AG10803 (cell line): ENCODE data around the gene COPZ2.
"Not testable (repeated sequence)": the region's sequence is repeated elsewhere in the genome, so short reads cannot be mapped to it uniquely, and the experiment has no call there.

Experiments
- DNase-seq: peaks from one replicate; pipeline ENCODE4 v3.0.0; 2010; ENCODE audit warnings: low read depth
- H3K4me3 ChIP-seq: 2 replicates; pipeline ENCODE4 v1.5.1; 2011; ENCODE audit warnings: mild to moderate bottlenecking, low read length, control low read depth
- CTCF ChIP-seq: conservative IDR thresholded peaks from 2 replicates; pipeline ENCODE4 v1.5.1; 2011; ENCODE audit warnings: mild to moderate bottlenecking, low read length, control low read depth, inconsistent platforms

COPZ2 gene

GRCh38 chr17:47990962-47991731 is 46.5 kb downstream of the COPZ2 start:
- no peak for TF ChIP-seq CTCF
- peak; percentile 43 for DNase-seq
- H3K4me3 ChIP-seq = no peak overlapping the region

- H3K4me3 ChIP-seq = no peak overlapping the region
- DNase-seq = no peak
- TF ChIP-seq CTCF = no peak
These were observed 47.9 kb downstream of the COPZ2 start for GRCh38 chr17:47989700-47990099.

GRCh38 chr17:47989159-47989558 is 48.4 kb downstream of the COPZ2 start:
- DNase-seq = no peak
- no peak for TF ChIP-seq CTCF
- no peak overlapping the region for H3K4me3 ChIP-seq

- not testable (repeated sequence) for H3K4me3 ChIP-seq
- DNase-seq = peak; percentile 28
These were observed 49.2 kb downstream of the COPZ2 start for GRCh38 chr17:47988445-47988844.

GRCh38 chr17:47987240-47987835 is 50.3 kb downstream of the COPZ2 start:
- TF ChIP-seq CTCF = no peak
- DNase-seq = peak; percentile 33
- H3K4me3 ChIP-seq = no peak overlapping the region

GRCh38 chr17:47986520-47986919 is 51.1 kb downstream of the COPZ2 start:
- no peak overlapping the region for H3K4me3 ChIP-seq
- DNase-seq = no peak
- no peak for TF ChIP-seq CTCF

GRCh38 chr17:47983492-47984223 is 53.9 kb downstream of the COPZ2 start:
- H3K4me3 ChIP-seq = no peak overlapping the region
- DNase-seq = no peak
- no peak for TF ChIP-seq CTCF
